ENCODE measurements around the gene KSR2. TPM values are rescaled to one million over a fixed set of nuclear protein-coding genes. Genes with fewer than 3 reads are reported as not detected.

The KSR2 gene
- total RNA-seq, 1 donor from 2014 or later: not detected

- H3K36me3 ChIP-seq: no peaks in the 10 kb centered on the region
- peaks cover 12% of the 10 kb centered on the region for H3K9me3 ChIP-seq (replicated peaks)
- H3K4me1 ChIP-seq: no peaks in the 10 kb centered on the region
- H3K4me3 ChIP-seq: no peak overlapping the region
- intact Hi-C loops (cut with micrococcal nuclease): no loop called here
- TF ChIP-seq, protein P1, sequence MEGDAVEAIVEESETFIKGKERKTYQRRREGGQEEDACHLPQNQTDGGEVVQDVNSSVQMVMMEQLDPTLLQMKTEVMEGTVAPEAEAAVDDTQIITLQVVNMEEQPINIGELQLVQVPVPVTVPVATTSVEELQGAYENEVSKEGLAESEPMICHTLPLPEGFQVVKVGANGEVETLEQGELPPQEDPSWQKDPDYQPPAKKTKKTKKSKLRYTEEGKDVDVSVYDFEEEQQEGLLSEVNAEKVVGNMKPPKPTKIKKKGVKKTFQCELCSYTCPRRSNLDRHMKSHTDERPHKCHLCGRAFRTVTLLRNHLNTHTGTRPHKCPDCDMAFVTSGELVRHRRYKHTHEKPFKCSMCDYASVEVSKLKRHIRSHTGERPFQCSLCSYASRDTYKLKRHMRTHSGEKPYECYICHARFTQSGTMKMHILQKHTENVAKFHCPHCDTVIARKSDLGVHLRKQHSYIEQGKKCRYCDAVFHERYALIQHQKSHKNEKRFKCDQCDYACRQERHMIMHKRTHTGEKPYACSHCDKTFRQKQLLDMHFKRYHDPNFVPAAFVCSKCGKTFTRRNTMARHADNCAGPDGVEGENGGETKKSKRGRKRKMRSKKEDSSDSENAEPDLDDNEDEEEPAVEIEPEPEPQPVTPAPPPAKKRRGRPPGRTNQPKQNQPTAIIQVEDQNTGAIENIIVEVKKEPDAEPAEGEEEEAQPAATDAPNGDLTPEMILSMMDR (IDR thresholded peaks at IDR 0.05; ENCODE audit: borderline replicate concordance): no peak
- H3K27ac ChIP-seq (replicated peaks): no peak overlapping the region
- no peak for DNase-seq
- peaks cover 26% of the 10 kb centered on the region for H3K27me3 ChIP-seq (ENCODE audit: low read depth)
Measured at GRCh38 chr12:117473856-117474255, 494.9 kb downstream of the KSR2 start.

DNA sequence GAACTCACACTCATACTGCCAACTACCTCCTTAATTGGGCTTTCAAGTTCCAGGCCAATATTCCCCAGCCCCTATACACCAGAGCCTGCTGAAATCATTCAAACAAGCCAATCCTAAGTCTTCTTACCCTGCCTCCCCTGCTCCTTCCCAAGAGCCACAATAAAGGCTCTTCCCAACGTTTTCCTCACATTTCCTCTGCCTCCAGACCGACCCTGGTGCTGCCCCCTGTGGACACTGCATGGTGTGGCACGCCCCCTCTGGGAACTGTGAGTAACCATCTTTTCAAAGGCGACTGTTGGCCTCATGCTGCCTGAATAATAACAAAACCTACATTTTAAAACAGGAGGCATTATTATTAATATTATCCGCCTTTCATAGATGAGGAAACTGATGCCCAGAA lies 495.8 kb downstream of the KSR2 start:
- Histone ChIP-seq H3K9me3 (replicated peaks) (peaks cover 12% of the 10 kb centered on the region), H3K27ac (replicated peaks) (no peak overlapping the region), H3K4me1 (no peaks in the 10 kb centered on the region), H3K27me3 (ENCODE audit: low read depth) (peaks cover 21% of the 10 kb centered on the region), H3K4me3 (no peak overlapping the region), H3K36me3 (no peaks in the 10 kb centered on the region)
- no peak for DNase-seq
- intact Hi-C loops (cut with micrococcal nuclease): no loop called here
- TF ChIP-seq, protein P1 (IDR thresholded peaks at IDR 0.05; ENCODE audit: borderline replicate concordance): peak; percentile 46

GRCh38 chr12:117470804-117471203 lies 498.0 kb downstream of the KSR2 start:
- DNase-seq: no peak
- no peak overlapping the region for H3K4me3 ChIP-seq
- no peak overlapping the region for H3K27ac ChIP-seq (replicated peaks)
- H3K4me1 ChIP-seq: no peaks in the 10 kb centered on the region
- intact Hi-C loops (cut with micrococcal nuclease): no loop called here
- H3K36me3 ChIP-seq: no peaks in the 10 kb centered on the region
- H3K27me3 ChIP-seq (ENCODE audit: low read depth): peaks cover 17% of the 10 kb centered on the region
- peaks cover 12% of the 10 kb centered on the region for H3K9me3 ChIP-seq (replicated peaks)
- TF ChIP-seq, protein P1 (IDR thresholded peaks at IDR 0.05; ENCODE audit: borderline replicate concordance): peak; percentile 28

- intact Hi-C loops (cut with micrococcal nuclease): no loop called here
- no peak overlapping the region for H3K4me3 ChIP-seq
- H3K36me3 ChIP-seq: no peaks in the 10 kb centered on the region
Measured at GRCh38 chr12:117469883-117470483, 498.8 kb downstream of the KSR2 start.

DNA sequence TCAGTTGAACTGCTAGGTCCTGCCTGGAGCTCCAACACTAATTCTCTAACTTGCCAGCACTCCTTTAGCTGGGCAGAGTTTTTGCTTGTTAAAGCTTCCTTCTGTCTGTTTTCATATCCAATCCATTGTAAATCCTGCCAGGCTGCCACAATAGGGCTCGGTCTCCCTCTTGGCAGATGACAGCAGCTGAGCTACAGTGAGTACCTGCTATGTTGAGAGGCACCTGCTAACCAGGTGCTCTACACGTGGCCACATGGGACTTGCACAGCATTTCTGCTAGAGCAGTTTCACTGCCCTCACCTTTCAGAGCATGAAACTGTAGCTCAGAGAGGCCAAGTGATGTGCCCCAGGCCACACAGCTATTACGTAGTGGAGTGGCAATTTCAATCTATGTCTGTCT lies 500.8 kb downstream of the KSR2 start:
- no peaks in the 10 kb centered on the region for H3K4me1 ChIP-seq
- H3K4me3 ChIP-seq: no peak overlapping the region
- DNase-seq: no peak
- intact Hi-C loops (cut with micrococcal nuclease): no loop called here
- peaks cover 37% of the 10 kb centered on the region for H3K27me3 ChIP-seq (ENCODE audit: low read depth)
- H3K9me3 ChIP-seq (replicated peaks): peaks cover 12% of the 10 kb centered on the region
- no peak overlapping the region for H3K27ac ChIP-seq (replicated peaks)
- no peaks in the 10 kb centered on the region for H3K36me3 ChIP-seq
- TF ChIP-seq, protein P1 (IDR thresholded peaks at IDR 0.05; ENCODE audit: borderline replicate concordance): no peak

More at GRCh38 chr12:117469883-117470483, 498.8 kb downstream of the KSR2 start:
- peaks cover 12% of the 10 kb centered on the region for H3K9me3 ChIP-seq (replicated peaks)
- peaks cover 25% of the 10 kb centered on the region for H3K27me3 ChIP-seq (ENCODE audit: low read depth)
- H3K27ac ChIP-seq (replicated peaks): no peak overlapping the region
- TF ChIP-seq, protein P1 (IDR thresholded peaks at IDR 0.05; ENCODE audit: borderline replicate concordance): no peak
- DNase-seq: no peak
- no peaks in the 10 kb centered on the region for H3K4me1 ChIP-seq
